Spleen (tissue), 7 donors: Measurements from ENCODE around the gene TTC31.

Source experiments
- CTCF ChIP-seq, 11 experiments: fragments of 200-600 bp in 7 of 11; fragments of 450-650 bp in 4 of 11; sonication (generic) in 4 of 11; IDR thresholded peaks in 8 of 11; conservative IDR thresholded peaks in 3 of 11; 1 replicate in 7 of 11; 2 replicates in 4 of 11; pipeline versions ENCODE4 v1.4.0 to v1.8.0; 2016 to 2021; ENCODE audit warnings: antibody characterized with exemption in 11 of 11, inconsistent platforms in 4 of 11, mild to moderate bottlenecking in 1 of 11
- POLR2AphosphoS5 ChIP-seq, 3 donors: sonication (generic); formaldehyde crosslinking; IDR thresholded peaks; one replicate each; pipeline ENCODE4 v1.5.1; 2017; ENCODE audit warnings: antibody characterized with exemption in 3 of 3
- donor health status: DM: no; HTN: no; CAD: no; lungs with moderate emphysema.
- donor health status: DM: no; HTN: no; CAD: no.
- donor health status: DM: no; HTN: no; CAD: no.

- no peak for TF ChIP-seq POLR2AphosphoS5 (IDR thresholded peaks at IDR 0.05)
- no peak for TF ChIP-seq CTCF (IDR thresholded peaks at IDR 0.05 in 8 of 11, conservative IDR thresholded peaks at IDR 0.05 in 3 of 11)
Observed at GRCh38 chr2:74503506-74504475, 20.9 kb downstream of the TTC31 start.
